GM21515 (cell line): Measurements from ENCODE around the gene MYO19.

Experiments used
- ATAC-seq: cut with Tn5 transposase; IDR thresholded peaks from one replicate; pipeline ENCODE4 v1.9.1; 2021; ENCODE audit not compliant: unreplicated experiment

Gene MYO19

GRCh38 chr17:36534840-36535668 is at the start of gene MYO19, which contains the start of gene PIGW:
MYO19 (minus strand) TSS chr17:36534868; CDS start chr17:36532538, 2,330 bp downstream.
PIGW (plus strand) TSS chr17:36534987; CDS start chr17:36537102, 2,115 bp downstream.
- peak; percentile 58 for ATAC-seq

- no peak for ATAC-seq
These were observed 49.1 kb upstream of the MYO19 start for GRCh38 chr17:36583787-36584186.

- ATAC-seq: no peak
These were observed 44.0 kb upstream of the MYO19 start for GRCh38 chr17:36578671-36579070.

GRCh38 chr17:36576793-36577192 is 42.1 kb upstream of the MYO19 start:
- no peak for ATAC-seq

- no peak for ATAC-seq
These were observed 40.4 kb upstream of the MYO19 start for GRCh38 chr17:36575028-36575427.

- ATAC-seq: no peak
These were observed 31.4 kb upstream of the MYO19 start for GRCh38 chr17:36566081-36566480.

GRCh38 chr17:36553459-36553858 is 18.8 kb upstream of the MYO19 start:
- ATAC-seq: no peak

GRCh38 chr17:36550491-36551417 is 16.1 kb upstream of the MYO19 start:
- no peak for ATAC-seq

GRCh38 chr17:36547776-36548175 is 13.1 kb upstream of the MYO19 start:
- ATAC-seq: no peak

GRCh38 chr17:36546418-36547093 is 11.9 kb upstream of the MYO19 start:
- ATAC-seq: no peak

- ATAC-seq: peak; percentile 63
These were observed 11.1 kb upstream of the MYO19 start for GRCh38 chr17:36545465-36546417.

GRCh38 chr17:36545077-36545464 is 10.4 kb upstream of the MYO19 start:
- peak; percentile 34 for ATAC-seq

GRCh38 chr17:36544307-36545076 is 9.8 kb upstream of the MYO19 start, which contains the start of gene GGNBP2:
GGNBP2 (plus strand) TSS chr17:36544919; CDS start chr17:36545725, 806 bp downstream.
- ATAC-seq: peak; percentile 47

- ATAC-seq: peak; percentile 11
These were observed 9.3 kb upstream of the MYO19 start for GRCh38 chr17:36544044-36544306.

GRCh38 chr17:36542755-36543154 is 8.1 kb upstream of the MYO19 start:
- ATAC-seq: no peak

- no peak for ATAC-seq
These were observed 6.0 kb upstream of the MYO19 start for GRCh38 chr17:36540696-36541095.

- ATAC-seq: no peak
These were observed 1.0 kb upstream of the MYO19 start for GRCh38 chr17:36535669-36536081.

GRCh38 chr17:36533935-36534839 is 481 bp downstream of the MYO19 start:
- peak; percentile 31 for ATAC-seq
